ENCODE measurements around the gene TANGO6.

TANGO6 gene

DNA sequence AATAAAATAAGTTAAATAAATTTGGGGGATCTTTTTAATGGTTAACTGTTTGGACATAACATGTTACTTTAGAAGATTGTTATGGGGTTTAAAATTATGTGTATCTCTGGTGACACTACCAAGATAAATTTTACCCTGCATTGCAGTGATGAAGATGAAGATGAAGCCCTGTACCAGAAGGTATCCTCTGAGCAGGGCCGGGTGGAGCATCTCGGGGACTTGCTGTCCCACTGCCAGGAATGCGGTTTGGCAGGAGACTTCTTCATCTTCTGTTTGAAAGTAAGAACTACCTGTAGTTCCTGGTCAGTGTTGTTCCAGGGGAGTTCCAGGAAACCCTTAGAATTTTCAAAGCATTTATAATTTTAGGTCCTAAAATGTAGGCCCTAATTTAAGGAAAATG is 64.0 kb downstream of the TANGO6 start:
- in situ Hi-C loops (cut with HindIII; ENCODE audit: low sequenced_read_pairs) = no loop called here

DNA sequence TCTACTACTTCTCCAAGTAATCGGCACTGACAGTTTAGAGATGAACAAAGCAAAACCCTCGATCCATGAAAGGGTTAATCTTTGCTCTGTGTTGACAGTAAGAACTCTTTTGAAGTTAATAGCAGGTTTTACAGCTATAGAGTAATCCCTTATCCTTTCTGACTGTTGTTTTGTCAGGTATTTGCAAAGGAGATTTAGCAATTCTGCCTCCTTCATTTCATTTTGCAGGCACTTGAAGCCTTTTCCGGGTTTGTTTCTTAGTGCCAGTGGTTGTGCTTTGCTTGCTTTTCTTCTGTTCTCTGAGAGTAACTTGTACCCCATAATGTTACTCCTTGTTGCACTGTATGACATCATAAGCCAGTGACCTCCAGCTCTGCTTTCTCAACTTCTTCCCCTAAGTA is 64.5 kb downstream of the TANGO6 start:
- in situ Hi-C loops (cut with HindIII; ENCODE audit: low sequenced_read_pairs) = no loop called here

DNA sequence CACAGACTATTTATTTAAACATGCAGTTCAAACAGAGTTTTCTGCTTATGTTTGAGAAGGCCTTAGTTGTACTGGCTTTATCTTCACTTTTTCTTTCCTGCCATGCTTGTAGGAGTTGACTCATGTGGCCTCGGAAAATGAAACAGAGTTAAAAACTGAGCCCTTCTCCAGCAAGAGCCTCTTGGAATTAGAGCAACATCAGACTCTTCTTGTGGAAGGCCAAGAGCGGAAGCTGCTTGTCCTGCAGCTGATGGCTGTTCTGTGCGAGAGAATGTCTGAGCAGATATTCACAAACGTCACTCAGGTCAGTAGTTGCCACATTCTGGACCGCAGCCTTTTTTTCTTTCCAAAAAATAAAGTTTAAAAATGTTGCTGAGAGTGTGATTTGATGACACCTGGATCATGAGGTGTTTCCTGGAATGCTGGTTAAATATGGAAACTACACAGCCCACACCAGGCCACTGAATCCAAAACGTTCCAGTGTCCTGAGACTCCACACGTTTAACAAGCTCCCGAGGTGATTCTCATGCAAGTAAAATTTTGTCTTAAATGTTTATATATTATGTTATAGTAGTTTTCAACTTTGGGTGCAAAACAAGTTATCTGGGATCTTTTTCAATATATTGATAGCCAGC is 65.9 kb downstream of the TANGO6 start:
- in situ Hi-C loops (cut with HindIII; ENCODE audit: low sequenced_read_pairs) = no loop called here

DNA sequence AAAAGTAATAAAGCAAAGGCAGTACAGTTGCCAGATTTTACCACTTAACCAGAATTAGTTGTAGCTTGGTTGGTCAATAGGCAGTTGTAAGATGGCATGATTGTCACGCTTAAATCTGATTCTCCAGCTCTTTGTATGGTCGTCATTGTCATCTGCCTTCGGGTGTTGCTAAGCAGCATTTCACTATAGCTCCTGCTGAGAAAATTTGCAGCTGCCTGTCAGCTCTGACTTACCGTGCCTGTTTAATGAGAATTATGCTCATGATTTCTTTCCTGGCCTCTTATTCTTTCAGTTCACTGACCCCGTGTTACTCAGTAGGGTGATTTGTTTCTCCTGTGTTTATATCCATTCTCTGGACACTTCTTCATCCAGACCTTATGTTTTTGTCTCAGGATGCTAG is 66.7 kb downstream of the TANGO6 start:
- in situ Hi-C loops (cut with HindIII; ENCODE audit: low sequenced_read_pairs) = loop anchor here (10.0 kb wide), 1 partner anchor 195 kb away; the partner anchor contains the start of gene HAS3

DNA sequence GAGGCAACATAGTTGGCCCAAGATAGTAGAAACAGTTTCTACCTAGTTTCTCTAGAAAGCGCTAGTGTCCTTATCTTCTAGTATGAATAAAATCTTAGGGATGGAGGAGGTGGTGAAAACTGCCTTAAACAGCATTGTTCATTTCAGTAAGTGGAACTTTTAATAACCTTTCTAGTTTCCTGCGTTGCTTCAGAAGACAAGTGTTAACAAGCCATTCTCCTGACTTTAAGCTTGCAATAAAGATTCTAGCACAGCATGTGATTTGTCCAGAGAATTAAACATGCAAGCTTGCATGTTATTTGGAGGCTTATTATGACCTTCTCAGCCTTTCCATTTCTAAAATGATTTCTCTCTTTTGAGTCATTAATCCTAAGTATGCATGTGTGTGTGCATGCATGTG is 72.3 kb downstream of the TANGO6 start:
- in situ Hi-C loops (cut with HindIII; ENCODE audit: low sequenced_read_pairs) = loop anchor here (5.0 to 10.0 kb wide), 3 partner anchors 77 to 207 kb away; partner anchors contain the start of gene HAS3

DNA sequence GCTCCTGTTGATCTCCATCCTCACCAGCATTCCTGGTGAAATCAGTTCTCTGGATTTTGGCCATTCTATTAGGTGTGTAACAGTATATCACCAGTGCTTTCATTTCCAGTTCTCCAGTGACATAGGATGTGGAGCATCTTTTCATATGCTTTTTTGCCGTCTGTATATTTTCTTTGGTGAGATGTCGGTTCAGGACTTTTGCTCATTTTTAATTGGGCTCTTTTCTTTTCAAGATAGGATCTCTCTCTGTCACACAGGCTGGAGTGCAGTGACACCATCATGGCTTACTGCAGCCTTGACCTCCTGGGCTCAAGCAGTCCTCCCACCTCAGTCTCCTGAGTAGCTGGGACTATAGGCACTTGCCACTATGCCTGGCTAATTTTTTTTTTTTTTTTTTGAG is 74.2 kb downstream of the TANGO6 start:
- in situ Hi-C loops (cut with HindIII; ENCODE audit: low sequenced_read_pairs) = loop anchor here (5.0 to 10.0 kb wide), 3 partner anchors 75 to 205 kb away; partner anchors contain the start of gene HAS3

DNA sequence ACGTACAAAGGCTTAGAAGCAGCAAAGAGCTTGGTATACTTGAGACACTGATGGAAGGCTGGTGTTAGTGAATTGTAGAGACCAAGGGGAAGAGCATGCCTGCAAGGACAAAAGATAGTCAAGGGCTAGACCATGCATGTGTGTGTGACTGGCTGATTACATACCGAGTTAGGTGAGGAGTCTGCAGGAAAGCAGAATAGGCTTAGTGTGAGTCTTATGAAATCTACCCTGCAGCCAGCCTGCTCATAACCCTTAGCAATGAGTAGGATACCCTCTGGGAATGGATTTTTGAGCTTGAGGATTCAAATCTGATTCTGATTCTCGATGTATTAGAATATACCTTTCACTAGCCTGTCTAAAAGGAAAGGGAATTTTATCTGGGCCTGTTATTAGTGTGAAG is 77.0 kb downstream of the TANGO6 start:
- in situ Hi-C loops (cut with HindIII; ENCODE audit: low sequenced_read_pairs) = no loop called here

DNA sequence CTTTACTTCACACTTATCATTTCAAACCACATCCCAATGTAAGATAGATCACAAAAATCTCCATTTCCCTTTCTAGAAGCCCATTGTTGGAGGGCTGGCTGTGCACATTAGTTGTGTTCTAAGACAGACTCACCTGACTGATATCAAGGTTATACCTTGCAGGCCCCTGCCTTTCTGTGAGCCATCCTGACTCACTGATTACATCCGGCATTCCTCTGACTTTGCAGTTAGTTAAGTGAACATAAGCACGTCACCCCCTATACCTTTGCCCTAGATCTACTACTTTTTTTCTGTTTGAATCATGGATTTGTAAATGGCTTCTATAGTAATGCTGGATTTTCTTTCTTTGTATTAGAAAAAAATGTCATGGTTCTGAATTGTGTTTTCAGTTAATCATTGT is 78.3 kb downstream of the TANGO6 start:
- in situ Hi-C loops (cut with HindIII; ENCODE audit: low sequenced_read_pairs) = no loop called here

DNA sequence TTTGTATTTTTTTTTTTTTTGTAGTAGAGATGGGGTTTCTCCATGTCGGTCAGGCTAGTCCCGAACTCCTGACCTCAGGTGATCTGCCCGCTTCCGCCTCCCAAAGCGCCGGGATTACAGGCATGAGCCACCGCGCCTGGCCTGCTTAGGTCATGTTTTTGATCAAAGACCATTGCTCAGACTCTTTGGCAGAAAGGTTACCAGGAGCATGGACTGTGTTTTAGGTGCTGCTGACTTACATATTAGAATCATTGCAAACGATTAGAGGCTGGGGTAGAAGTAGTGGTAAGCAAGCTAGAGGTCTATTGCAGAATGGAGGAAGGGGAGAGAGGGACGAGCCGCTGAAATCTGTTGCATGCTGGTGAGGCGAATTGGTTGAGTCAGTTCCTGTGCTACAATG is 79.8 kb downstream of the TANGO6 start:
- in situ Hi-C loops (cut with HindIII; ENCODE audit: low sequenced_read_pairs) = no loop called here

DNA sequence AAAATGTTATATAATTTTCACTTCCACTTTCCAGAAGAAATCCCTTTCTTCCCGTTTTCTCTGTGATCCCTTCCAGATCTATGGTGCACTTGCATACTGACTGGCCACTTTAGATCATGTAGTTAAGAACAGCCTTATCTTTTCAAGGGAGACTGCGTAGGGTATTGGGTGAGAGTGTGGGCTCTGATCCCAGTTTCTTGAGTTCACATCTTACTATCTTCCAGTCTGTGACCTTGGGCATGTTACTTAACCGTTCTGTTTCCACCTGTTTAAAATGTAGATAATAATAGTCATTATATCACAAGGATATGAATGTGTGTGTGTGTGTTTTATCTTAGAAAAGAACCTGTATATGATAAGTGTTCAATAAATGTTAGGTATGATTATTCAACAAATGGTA is 83.7 kb downstream of the TANGO6 start:
- in situ Hi-C loops (cut with HindIII; ENCODE audit: low sequenced_read_pairs) = no loop called here

DNA sequence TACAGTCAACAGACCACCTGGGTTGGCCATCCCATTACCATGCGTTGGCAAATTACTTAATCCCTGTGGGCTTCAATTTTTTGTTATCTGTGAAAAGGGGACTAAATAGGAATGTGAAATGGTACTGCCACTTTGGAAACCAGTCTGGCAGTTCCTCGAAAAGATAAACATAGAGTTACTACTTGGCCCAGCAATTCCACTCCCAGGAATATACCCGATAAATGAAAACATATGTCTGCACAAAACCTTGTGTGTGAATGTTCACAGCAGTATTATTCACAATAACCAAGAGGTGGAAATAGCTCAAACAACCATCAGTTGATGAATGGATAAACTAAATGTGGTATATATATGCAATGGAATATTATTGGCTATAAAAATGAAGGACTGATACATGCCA is 87.9 kb downstream of the TANGO6 start:
- in situ Hi-C loops (cut with HindIII; ENCODE audit: low sequenced_read_pairs) = no loop called here

DNA sequence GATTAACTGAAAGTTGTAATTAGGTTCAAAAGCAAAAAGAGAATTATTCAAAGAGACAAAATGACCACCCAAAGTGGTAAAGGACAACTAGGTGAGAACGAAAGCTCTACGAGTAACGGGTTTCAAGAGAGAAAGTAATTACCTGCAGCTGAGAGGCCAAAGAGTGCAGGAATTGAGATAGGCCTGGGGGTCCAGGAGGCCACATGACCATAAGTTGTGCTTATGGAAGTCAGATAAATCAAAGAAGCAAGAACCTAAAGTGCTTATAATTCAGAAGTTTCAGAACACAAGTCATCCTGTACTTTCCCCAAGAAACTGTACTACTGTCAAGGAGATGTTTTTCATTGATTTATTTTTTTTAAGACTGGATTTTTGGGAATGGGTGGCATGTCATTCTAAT is 91.1 kb downstream of the TANGO6 start:
- in situ Hi-C loops (cut with HindIII; ENCODE audit: low sequenced_read_pairs) = no loop called here

DNA sequence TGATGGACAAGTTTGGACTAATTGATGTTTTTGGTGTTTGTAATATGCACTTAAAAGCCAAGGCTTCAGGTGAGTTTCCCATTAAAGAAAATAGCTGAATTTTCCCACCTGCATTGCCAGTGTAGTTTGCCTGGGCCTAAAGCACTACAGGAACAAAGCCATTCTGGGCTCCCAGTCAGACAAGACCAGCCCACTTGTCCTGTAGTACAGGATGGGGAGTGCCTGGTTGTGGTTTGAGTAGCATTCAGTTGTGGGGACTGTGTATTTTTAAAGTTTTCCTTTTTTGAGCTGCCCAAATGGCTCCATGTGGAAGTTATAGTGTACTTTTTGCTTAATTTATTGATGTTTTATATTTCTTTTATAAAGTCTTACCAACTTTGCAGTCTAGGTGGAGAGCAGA is 91.7 kb downstream of the TANGO6 start:
- in situ Hi-C loops (cut with HindIII; ENCODE audit: low sequenced_read_pairs) = no loop called here

DNA sequence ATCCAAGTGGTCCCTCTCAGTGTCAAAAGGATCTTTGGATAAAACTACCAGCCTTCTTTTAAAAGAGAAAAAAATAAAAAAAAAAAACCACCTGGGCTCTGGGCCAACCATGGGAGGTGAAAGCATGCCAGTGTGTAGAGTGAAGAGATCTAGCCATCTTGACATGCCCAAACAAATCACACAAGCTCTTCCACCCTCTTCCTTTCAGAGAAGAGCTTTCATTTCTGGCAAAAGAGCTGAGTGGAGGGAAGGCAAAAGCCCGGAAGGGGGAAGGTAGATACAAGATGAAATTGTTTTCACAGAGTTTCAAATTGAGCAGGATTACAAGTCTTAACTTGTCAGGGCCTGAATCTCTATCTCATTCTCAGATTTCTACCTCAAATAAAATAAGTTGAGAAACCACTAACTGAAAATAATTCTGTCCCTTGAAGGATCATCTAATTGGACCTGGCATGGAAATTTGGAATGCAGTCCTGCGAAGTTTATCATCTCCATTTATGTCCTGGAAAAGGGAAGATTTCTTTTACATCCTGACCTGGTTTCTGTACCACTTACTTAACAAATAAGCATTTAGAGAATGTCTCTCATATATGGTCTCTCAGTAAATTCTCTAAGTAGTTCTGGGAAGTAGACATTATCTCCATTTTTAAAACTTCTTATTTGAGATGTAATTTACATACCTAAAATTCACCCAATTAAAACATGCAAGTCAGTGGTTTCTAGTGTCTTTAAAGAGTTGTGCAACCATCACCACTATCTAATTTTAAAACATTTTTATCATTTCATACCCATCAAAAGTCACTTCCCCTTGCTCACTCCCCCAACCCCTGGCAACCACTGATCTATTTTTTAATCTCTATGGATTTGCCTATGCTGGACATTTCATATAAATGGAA is 93.7 kb downstream of the TANGO6 start:
- in situ Hi-C loops (cut with HindIII; ENCODE audit: low sequenced_read_pairs) = no loop called here

DNA sequence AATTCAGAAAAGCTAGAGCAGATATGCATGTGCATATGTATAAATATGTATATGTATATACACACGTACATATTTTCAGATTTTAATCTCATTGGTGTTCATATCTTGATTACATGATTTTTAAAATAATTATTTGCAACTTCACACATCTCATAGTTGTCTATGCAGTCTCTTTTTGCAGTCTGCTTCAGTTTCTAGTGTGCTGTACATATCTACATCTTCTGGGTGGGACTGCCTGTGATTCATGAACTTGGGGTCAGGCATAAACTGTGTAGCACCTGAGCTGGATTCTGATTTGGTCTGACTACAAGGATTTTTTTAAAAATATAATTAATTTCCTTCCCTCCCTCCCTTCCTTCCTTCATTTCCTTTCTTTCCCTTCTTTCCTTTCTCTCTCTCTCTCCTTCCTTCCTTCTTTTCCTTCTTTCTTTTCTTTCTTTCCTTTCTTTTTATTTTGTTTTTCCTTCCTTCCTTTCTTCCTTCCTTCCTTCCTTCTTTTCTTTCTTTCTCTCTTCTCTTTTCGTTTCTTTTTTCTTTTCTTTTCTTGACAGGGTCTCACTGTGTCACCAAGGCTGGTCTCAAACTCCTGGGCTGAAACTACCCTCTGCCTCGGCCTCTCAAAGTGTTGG is 96.5 kb downstream of the TANGO6 start:
- in situ Hi-C loops (cut with HindIII; ENCODE audit: low sequenced_read_pairs) = no loop called here

DNA sequence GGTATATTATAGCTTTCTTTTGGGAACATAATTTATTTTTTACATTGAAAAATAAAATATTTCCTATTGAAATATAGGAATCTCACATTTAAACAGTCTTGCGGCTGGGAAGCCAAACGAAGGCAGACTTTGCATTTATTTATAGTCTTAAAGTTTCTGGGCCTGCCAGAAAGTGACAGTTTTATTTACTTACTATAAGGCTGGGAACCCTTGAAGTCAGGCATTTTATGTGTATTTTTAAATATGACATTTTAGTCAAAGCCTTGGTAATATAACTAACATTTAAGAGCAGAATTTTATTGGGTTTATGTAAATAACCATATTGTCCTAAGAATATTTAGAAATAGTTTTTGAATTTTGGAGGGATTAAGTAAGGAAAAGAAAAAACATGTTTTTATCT is 97.5 kb downstream of the TANGO6 start:
- in situ Hi-C loops (cut with HindIII; ENCODE audit: low sequenced_read_pairs) = no loop called here

DNA sequence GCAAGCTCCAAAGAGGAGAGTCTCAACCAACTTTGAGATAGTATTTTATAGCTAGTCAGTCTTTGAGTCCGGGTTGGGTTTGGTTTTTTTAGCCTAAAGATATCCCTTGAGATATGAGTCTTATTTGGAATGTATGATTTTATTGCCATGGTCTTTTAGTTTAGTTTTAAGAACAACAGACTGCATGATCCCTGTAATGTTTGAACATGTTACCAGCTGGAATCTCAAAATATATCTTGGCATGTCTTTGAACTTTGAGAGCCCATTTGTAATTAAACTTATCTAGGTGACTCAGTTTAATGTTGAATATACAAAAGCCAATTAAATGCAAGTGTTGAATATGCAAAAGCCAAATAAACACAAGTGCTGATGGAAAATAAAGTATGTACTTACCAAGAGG is 100.6 kb downstream of the TANGO6 start:
- in situ Hi-C loops (cut with HindIII; ENCODE audit: low sequenced_read_pairs) = no loop called here

DNA sequence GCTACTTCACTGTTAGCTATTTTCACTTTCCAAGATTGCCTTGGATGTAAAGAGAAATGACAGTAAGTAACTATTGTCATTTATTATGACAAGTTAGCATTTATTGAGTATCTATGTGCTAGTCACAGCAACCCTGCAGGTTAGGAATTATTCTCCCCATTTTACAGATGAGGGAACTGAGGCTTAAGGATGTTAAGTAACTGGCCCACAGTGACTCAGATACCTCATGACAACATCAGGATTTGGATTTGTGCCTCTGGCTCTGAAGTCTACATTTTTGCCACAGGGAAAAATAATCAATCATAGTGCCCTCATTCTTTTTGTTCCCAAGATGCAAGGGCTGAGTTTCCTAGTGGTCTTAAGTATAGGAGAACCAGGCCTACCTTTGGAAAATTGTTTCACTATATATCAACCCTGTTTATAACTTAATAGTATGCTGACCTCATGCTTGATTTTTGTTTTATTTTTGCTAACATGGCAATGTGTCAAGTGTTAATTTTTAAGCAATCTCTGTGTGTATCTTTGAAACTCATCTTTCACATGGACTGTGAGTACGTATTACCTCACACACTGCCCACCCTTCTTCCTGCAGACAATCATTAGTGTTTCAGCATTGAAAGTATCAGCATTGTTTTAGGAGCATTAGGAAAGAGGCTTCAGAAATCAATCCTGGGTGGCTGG is 105.0 kb downstream of the TANGO6 start:
- in situ Hi-C loops (cut with HindIII; ENCODE audit: low sequenced_read_pairs) = no loop called here

DNA sequence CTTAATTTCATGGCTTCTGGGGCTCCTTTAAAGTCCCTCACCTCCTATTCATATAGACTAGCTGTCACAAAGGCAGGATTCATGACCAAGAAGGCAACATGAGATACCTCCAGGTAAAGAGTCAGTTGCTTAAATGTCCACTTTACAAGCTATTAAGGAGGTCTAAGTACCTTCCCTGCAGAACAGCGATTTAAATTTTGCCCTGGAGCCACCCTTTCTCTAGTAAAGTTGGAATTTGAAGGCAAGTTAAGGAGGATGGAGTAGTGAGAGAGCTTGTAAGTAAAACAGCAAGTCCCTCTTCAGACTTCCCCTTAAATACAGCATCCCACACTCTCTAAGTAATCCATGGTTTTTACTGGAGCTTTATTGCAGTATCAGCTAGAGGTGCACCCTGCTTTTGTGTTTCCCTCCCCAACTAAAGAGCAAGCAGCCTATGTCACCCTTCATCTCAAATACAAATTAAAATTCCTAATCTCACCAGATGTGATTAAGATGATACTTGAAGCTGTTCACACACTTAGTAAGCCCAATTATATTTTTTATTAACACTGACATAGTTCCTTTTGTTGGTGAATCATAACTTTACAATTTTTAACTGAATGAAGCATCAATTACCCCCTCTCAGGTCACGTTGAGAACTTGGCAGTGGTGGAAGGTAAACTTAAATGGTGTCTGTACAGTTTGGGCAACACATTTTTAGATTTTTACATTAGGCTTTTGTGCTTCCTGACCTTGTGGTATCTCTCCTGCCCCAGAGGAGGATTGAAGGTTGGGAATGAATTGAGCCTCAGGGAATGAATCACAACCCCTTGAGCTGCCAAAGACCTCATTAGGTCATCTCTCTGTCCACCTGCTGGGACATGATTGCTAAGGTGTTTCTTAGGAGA is 108.9 kb downstream of the TANGO6 start:
- in situ Hi-C loops (cut with HindIII; ENCODE audit: low sequenced_read_pairs) = no loop called here

DNA sequence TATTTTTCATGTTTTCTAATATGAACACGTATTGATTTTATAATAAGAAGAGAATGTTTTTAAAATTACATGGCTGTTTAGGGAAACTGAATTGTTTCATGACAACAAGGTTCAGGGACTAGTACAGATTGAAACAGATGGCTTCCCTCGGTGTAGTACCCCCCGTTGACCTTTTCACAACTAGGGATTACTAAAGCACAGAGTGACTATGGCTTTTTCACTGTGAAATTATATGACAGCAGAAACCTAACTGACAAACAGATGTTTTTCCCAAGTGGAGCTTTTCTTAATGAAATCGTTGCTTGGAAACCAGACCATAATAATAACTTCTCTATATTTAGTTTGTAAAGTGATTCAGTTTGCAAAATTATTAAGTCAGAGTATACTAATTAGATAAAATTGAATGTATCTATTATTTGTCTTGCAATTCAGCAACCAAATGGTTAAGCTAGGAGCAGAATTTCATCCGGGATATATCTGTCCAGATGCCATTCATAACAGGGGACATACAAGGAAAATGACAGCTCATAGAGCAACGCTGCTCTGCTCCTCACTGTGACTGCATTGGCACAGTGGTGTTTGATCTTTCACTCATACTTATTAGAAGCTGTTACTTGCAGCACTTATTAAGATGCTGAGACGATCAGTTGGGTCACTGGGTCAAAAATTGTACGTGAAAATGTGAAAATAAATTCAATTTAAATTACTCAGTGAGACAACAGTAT is 111.7 kb downstream of the TANGO6 start:
- in situ Hi-C loops (cut with HindIII; ENCODE audit: low sequenced_read_pairs) = no loop called here
